Measurements from ENCODE around the gene CRB3. TPM values are rescaled to one million over a fixed set of nuclear protein-coding genes. Genes with fewer than 3 reads are reported as not detected.
"Not testable (repeated sequence)": the region's sequence is repeated elsewhere in the genome, so short reads cannot be mapped to it uniquely, and the experiment has no call there.

CRB3 gene
- total RNA-seq, 4 donors from 2014 or later: 57.9 to 391 (median 229) TPM

GRCh38 chr19:6500837-6501739 is 37.0 kb downstream of the CRB3 start:
- TF ChIP-seq POLR2A (IDR thresholded peaks at IDR 0.05) (no peak), EP300 (IDR thresholded peaks at IDR 0.05; ENCODE audit: low read depth) (no peak), CTCF (IDR thresholded peaks at IDR 0.05) (no peak), POLR2AphosphoS5 (IDR thresholded peaks at IDR 0.05) (no peak)
- WGBS, 2 donors (ENCODE audit: low coverage in 1 of 2): 63% methylated on average over 22 of the region's 24 CpGs; no CpG with 5 or more reads in 1 of the 2 donors
- Histone ChIP-seq H3K27ac (no peak overlapping the region), H3K9me3 (no peaks in the 10 kb centered on the region), H3K27me3 (peaks cover 45% of the 10 kb centered on the region), H3K36me3 (no peaks in the 10 kb centered on the region), H3K4me3 (no peak overlapping the region), H3K4me1 (peaks cover 0 to 11% (median 10%) of the 10 kb centered on the region in 4 donors)
- intact Hi-C loops (cut with DNase I; ENCODE audit: low total_unique reads) (no loop called here), in situ Hi-C loops (cut with MboI; ENCODE audit: low pct_ligation_motif_present in 1 of 4, low pct_unique_long_range_greater_than_20kb in 1 of 4, low sequenced_read_pairs in 3 of 4) (loop anchor here in 2 of 4 donors (25.0 kb wide), 2 partner anchors 136 to 361 kb away; no protein-coding TSS in a partner anchor)
- DNase-seq: no peak

GRCh38 chr19:6501740-6502648 is 37.9 kb downstream of the CRB3 start, which contains the start of gene TUBB4A:
Gene TUBB4A, minus strand, starts transcription at chr19:6502309. Its CDS starts 97 bp downstream, at chr19:6502212.
- Histone ChIP-seq H3K4me1 (peaks cover 0 to 11% (median 10%) of the 10 kb centered on the region in 4 donors), H3K36me3 (no peaks in the 10 kb centered on the region), H3K27me3 (peaks cover 45% of the 10 kb centered on the region), H3K4me3 (peak within 1 kb of the TSS; percentile 10 to 32 (median 24)), H3K9me3 (no peaks in the 10 kb centered on the region), H3K27ac (no peak within 1 kb of the TSS)
- in situ Hi-C loops (cut with MboI; ENCODE audit: low pct_ligation_motif_present in 1 of 4, low pct_unique_long_range_greater_than_20kb in 1 of 4, low sequenced_read_pairs in 3 of 4) (loop anchor here in 2 of 4 donors (25.0 kb wide), 2 partner anchors 135 to 360 kb away; no protein-coding TSS in a partner anchor), intact Hi-C loops (cut with DNase I; ENCODE audit: low total_unique reads) (no loop called here)
- DNase-seq: peak; percentile 28
- 2% methylated on average over 31 of the region's 71 CpGs; no CpG with 5 or more reads in 1 of the 2 donors for WGBS, 2 donors (ENCODE audit: low coverage in 1 of 2)
- TF ChIP-seq POLR2A (IDR thresholded peaks at IDR 0.05) (no peak), EP300 (IDR thresholded peaks at IDR 0.05; ENCODE audit: low read depth) (no peak), CTCF (IDR thresholded peaks at IDR 0.05) (no peak), POLR2AphosphoS5 (IDR thresholded peaks at IDR 0.05) (no peak)

- DNase-seq: no peak
- 78% methylated on average over 9 of the region's 9 CpGs; no CpG with 5 or more reads in 1 of the 2 donors for WGBS, 2 donors (ENCODE audit: low coverage in 1 of 2)
Observed at GRCh38 chr19:6503407-6504201, 39.5 kb downstream of the CRB3 start.

GRCh38 chr19:6508028-6508771 is 44.1 kb downstream of the CRB3 start:
- H3K36me3 ChIP-seq; H3K4me1 ChIP-seq; H3K27ac ChIP-seq; H3K9me3 ChIP-seq; H3K27me3 ChIP-seq; DNase-seq; intact Hi-C loops (cut with DNase I; ENCODE audit: low total_unique reads); H3K4me3 ChIP-seq: not testable (repeated sequence)
- WGBS, 2 donors (ENCODE audit: low coverage in 1 of 2): 80 to 82% methylated on average over 5 to 9 of the region's 9 CpGs
- in situ Hi-C loops (cut with MboI; ENCODE audit: low pct_ligation_motif_present in 1 of 4, low pct_unique_long_range_greater_than_20kb in 1 of 4, low sequenced_read_pairs in 3 of 4): loop anchor here in 2 of 4 donors (25.0 kb wide), 2 partner anchors 129 to 354 kb away; no protein-coding TSS in a partner anchor

More at GRCh38 chr19:6503407-6504201, 39.5 kb downstream of the CRB3 start:
- Histone ChIP-seq H3K27me3 (peaks cover 45% of the 10 kb centered on the region), H3K4me3 (no peak overlapping the region), H3K36me3 (no peaks in the 10 kb centered on the region), H3K27ac (no peak overlapping the region), H3K4me1 (peaks cover 0 to 11% (median 10%) of the 10 kb centered on the region in 4 donors), H3K9me3 (no peaks in the 10 kb centered on the region)
- in situ Hi-C loops (cut with MboI; ENCODE audit: low pct_ligation_motif_present in 1 of 4, low pct_unique_long_range_greater_than_20kb in 1 of 4, low sequenced_read_pairs in 3 of 4) (loop anchor here in 2 of 4 donors (25.0 kb wide), 2 partner anchors 134 to 359 kb away; no protein-coding TSS in a partner anchor), intact Hi-C loops (cut with DNase I; ENCODE audit: low total_unique reads) (no loop called here)
- TF ChIP-seq EP300 (IDR thresholded peaks at IDR 0.05; ENCODE audit: low read depth) (no peak), POLR2AphosphoS5 (IDR thresholded peaks at IDR 0.05) (no peak), POLR2A (IDR thresholded peaks at IDR 0.05) (no peak), CTCF (IDR thresholded peaks at IDR 0.05) (no peak)
